Sigmoid colon (tissue), 7 donors: ENCODE measurements around the gene TBC1D1. TPM values are rescaled to one million over a fixed set of nuclear protein-coding genes. Genes with fewer than 3 reads are reported as not detected.

Experiments
- DNase-seq: peaks from one replicate; pipeline ENCODE4 v3.0.0-alpha.2; 2019
- H3K27ac ChIP-seq, 4 donors: fragments of 200-600 bp; sonication (generic); one replicate each; pipeline ENCODE4 v1.5.1; 2016 to 2019; ENCODE audit warnings: mild to moderate bottlenecking in 1 of 4
- H3K27me3 ChIP-seq, 3 donors: fragments of 200-600 bp; sonication (generic); one replicate each; pipeline ENCODE4 v1.5.1; 2019; ENCODE audit warnings: mild to moderate bottlenecking in 1 of 3
- H3K36me3 ChIP-seq, 4 donors: fragments of 200-600 bp; sonication (generic); one replicate each; pipeline ENCODE4 v1.5.1; 2016 to 2019
- H3K4me1 ChIP-seq, 4 donors: fragments of 200-600 bp; sonication (generic); one replicate each; pipeline ENCODE4 v1.5.1; 2017 to 2019
- H3K4me3 ChIP-seq, 4 donors: fragments of 200-600 bp; sonication (generic); one replicate each; pipeline ENCODE4 v1.5.1; 2017 to 2019; ENCODE audit warnings: mild to moderate bottlenecking in 2 of 4, moderate library complexity in 1 of 4
- H3K9me3 ChIP-seq, 4 donors: fragments of 200-600 bp in 3 of 4; sonication (generic) in 3 of 4; one replicate each; pipeline versions ENCODE4 v1.5.1 to v1.6.1; 2013 to 2019
- CTCF ChIP-seq, 4 experiments: fragments of 450-650 bp in 3 of 4; fragments of 200-600 bp in 1 of 4; IDR thresholded peaks; one replicate each; pipeline ENCODE4 v1.5.1; 2016 to 2019; ENCODE audit warnings: antibody characterized with exemption in 4 of 4, mild to moderate bottlenecking in 3 of 4, moderate library complexity in 2 of 4
- EP300 ChIP-seq, 4 donors: sonication (generic); formaldehyde crosslinking; IDR thresholded peaks; one replicate each; pipeline ENCODE4 v1.6.1; 2017; ENCODE audit warnings: antibody characterized with exemption in 4 of 4
- POLR2A ChIP-seq, 2 donors: fragments of 450-650 bp; IDR thresholded peaks; one replicate each; pipeline ENCODE4 v1.6.1; 2016; ENCODE audit warnings: antibody characterized with exemption in 2 of 2, mild to moderate bottlenecking in 2 of 2, moderate library complexity in 2 of 2
- POLR2AphosphoS5 ChIP-seq, 4 donors: sonication (generic); formaldehyde crosslinking; IDR thresholded peaks; one replicate each; pipeline ENCODE4 v1.6.1; 2017; ENCODE audit warnings: antibody characterized with exemption in 4 of 4
- WGBS, 2 donors: extraction: QIAGEN DNeasy Blood & Tissue Kit; methylation state at CpG; one replicate each; pipeline ENCODE4 v1.1.7; 2013; 5-methylcytosine and 5-hydroxymethylcytosine counted together
- intact Hi-C: fragments of 100-400 bp; cut with DNase I; formaldehyde crosslinking; loops from one replicate; pipeline ENCODE4 v1.15.1; 2023
- polyA plus RNA-seq, 3 donors: library from polyadenylated mRNA; stranded (reverse); fragments of 200-250 nt; gene quantifications; one replicate each; pipeline ENCODE4 v1.2.3, GENCODE V29; 2013
- total RNA-seq, 4 donors: library from RNA; depleted of rRNA; stranded (reverse); fragments of >200 nt; gene quantifications; one replicate each; pipeline ENCODE4 v1.1.0, GENCODE V29; 2016
- donor health status: healthy with polysubstance abuse.
- donor health status: Bipolar disorder and iron deficiency.
- donor health status: healthy.

The TBC1D1 gene
- total and polyA plus RNA-seq, 7 donors: 31.2 to 450 (median 253) TPM

GRCh38 chr4:38003102-38003501 lies 112.2 kb downstream of the TBC1D1 start:
- Histone ChIP-seq H3K9me3 (no peaks in the 10 kb centered on the region), H3K27ac (peak overlapping the region in 3 of 4 donors; percentile 70 to 80 (median 79)), H3K4me1 (peaks cover 0 to 98% (median 82%) of the 10 kb centered on the region in 4 donors), H3K27me3 (no peaks in the 10 kb centered on the region), H3K4me3 (no peak overlapping the region), H3K36me3 (no peaks in the 10 kb centered on the region)
- TF ChIP-seq POLR2AphosphoS5 (IDR thresholded peaks at IDR 0.05) (no peak), POLR2A (IDR thresholded peaks at IDR 0.05) (no peak), CTCF (IDR thresholded peaks at IDR 0.05) (no peak), EP300 (IDR thresholded peaks at IDR 0.05) (no peak)
- no peak for DNase-seq
- 75 to 84% methylated on average over 3 of the region's 3 CpGs for WGBS, 2 donors
- intact Hi-C loops: no loop called here

- 94 to 100% methylated on average over 1 of the region's 1 CpG for WGBS, 2 donors
- H3K9me3 ChIP-seq: no peaks in the 10 kb centered on the region
- peak overlapping the region; percentile 28 to 80 (median 74) for H3K27ac ChIP-seq
- no peaks in the 10 kb centered on the region for H3K36me3 ChIP-seq
- H3K4me3 ChIP-seq: no peak overlapping the region
- intact Hi-C loops: no loop called here
- H3K4me1 ChIP-seq: peaks cover 0 to 98% (median 81%) of the 10 kb centered on the region in 4 donors
- no peak for TF ChIP-seq CTCF (IDR thresholded peaks at IDR 0.05)
- H3K27me3 ChIP-seq: no peaks in the 10 kb centered on the region
- no peak for DNase-seq
Observed at GRCh38 chr4:38003628-38004027, 112.7 kb downstream of the TBC1D1 start.

GRCh38 chr4:38004062-38004461 lies 113.2 kb downstream of the TBC1D1 start:
- WGBS, 2 donors: 76 to 78% methylated on average over 3 of the region's 3 CpGs
- Histone ChIP-seq H3K27ac (peak overlapping the region; percentile 28 to 80 (median 74)), H3K4me1 (peaks cover 0 to 98% (median 81%) of the 10 kb centered on the region in 4 donors), H3K27me3 (no peaks in the 10 kb centered on the region), H3K36me3 (no peaks in the 10 kb centered on the region), H3K9me3 (no peaks in the 10 kb centered on the region), H3K4me3 (no peak overlapping the region)
- DNase-seq: no peak
- TF ChIP-seq POLR2AphosphoS5 (IDR thresholded peaks at IDR 0.05): no peak
- intact Hi-C loops: no loop called here

- TF ChIP-seq CTCF (IDR thresholded peaks at IDR 0.05) (no peak), EP300 (IDR thresholded peaks at IDR 0.05) (no peak), POLR2A (IDR thresholded peaks at IDR 0.05) (no peak), POLR2AphosphoS5 (IDR thresholded peaks at IDR 0.05) (no peak)
- Histone ChIP-seq H3K27ac (peak overlapping the region; percentile 50 to 80 (median 74)), H3K27me3 (no peaks in the 10 kb centered on the region), H3K9me3 (no peaks in the 10 kb centered on the region), H3K36me3 (no peaks in the 10 kb centered on the region), H3K4me1 (peaks cover 0 to 98% (median 82%) of the 10 kb centered on the region in 4 donors), H3K4me3 (peak overlapping the region in 1 of 4 donors; percentile 5)
- no peak for DNase-seq
- WGBS, 2 donors: 53 to 61% methylated on average over 6 of the region's 6 CpGs
- intact Hi-C loops: no loop called here
Observed at GRCh38 chr4:38004887-38005286, 114.0 kb downstream of the TBC1D1 start.

GRCh38 chr4:38005637-38006036 lies 114.8 kb downstream of the TBC1D1 start:
- no peaks in the 10 kb centered on the region for H3K36me3 ChIP-seq
- H3K27ac ChIP-seq: peak overlapping the region; percentile 50 to 80 (median 74)
- peaks cover 0 to 98% (median 86%) of the 10 kb centered on the region in 4 donors for H3K4me1 ChIP-seq
- H3K9me3 ChIP-seq: no peaks in the 10 kb centered on the region
- no peaks in the 10 kb centered on the region for H3K27me3 ChIP-seq
- whole genome bisulfite sequencing, 2 donors: 89% methylated on average over 3 of the region's 3 CpGs
- TF ChIP-seq POLR2A (IDR thresholded peaks at IDR 0.05): no peak
- TF ChIP-seq EP300 (IDR thresholded peaks at IDR 0.05): no peak
- no peak for TF ChIP-seq CTCF (IDR thresholded peaks at IDR 0.05)
- TF ChIP-seq POLR2AphosphoS5 (IDR thresholded peaks at IDR 0.05): no peak
- DNase-seq: no peak
- peak overlapping the region in 1 of 4 donors; percentile 5 for H3K4me3 ChIP-seq
- intact Hi-C loops: no loop called here
